GM23338 (cell line): Measurements from ENCODE around the gene CEP70. TPM values are rescaled to one million over a fixed set of nuclear protein-coding genes. Genes with fewer than 3 reads are reported as not detected.

Experiments
- ATAC-seq: fragments of 200-7000 bp; cut with Tn5 transposase; 3 replicates; pipeline ENCODE4 v1.9.1; 2020
- DNase-seq: peaks from one replicate; pipeline ENCODE4 v3.0.0-alpha.2; 2015; ENCODE audit warnings: low spot score
- H2AFZ ChIP-seq: fragments of 200-600 bp; sonication (generic); 2 replicates; pipeline ENCODE4 v1.8.0; 2016; ENCODE audit warnings: antibody characterized with exemption, mild to moderate bottlenecking, moderate library complexity
- H3F3A ChIP-seq: fragments of 200-600 bp; sonication (generic); replicated peaks from 2 replicates; pipeline ENCODE4 v1.8.0; 2017; ENCODE audit warnings: antibody characterized with exemption, mixed run types, low read depth
- H3K27ac ChIP-seq: fragments of 200-600 bp; sonication (generic); 2 replicates; pipeline ENCODE4 v1.6.1; 2016; ENCODE audit warnings: low read depth
- H3K27me3 ChIP-seq: fragments of 200-600 bp; sonication (generic); 2 replicates; pipeline ENCODE4 v1.8.0; 2016; ENCODE audit warnings: mild to moderate bottlenecking, mixed run types, moderate library complexity; ENCODE audit not compliant: insufficient read depth
- H3K36me3 ChIP-seq: fragments of 200-600 bp; sonication (generic); 2 replicates; pipeline ENCODE4 v1.8.0; 2016; ENCODE audit warnings: mild to moderate bottlenecking; ENCODE audit not compliant: insufficient read depth
- H3K4me1 ChIP-seq: fragments of 200-600 bp; sonication (generic); 2 replicates; pipeline ENCODE4 v1.8.0; 2016; ENCODE audit warnings: mild to moderate bottlenecking, moderate library complexity; ENCODE audit not compliant: insufficient read depth
- H3K4me2 ChIP-seq: fragments of 200-600 bp; sonication (generic); 2 replicates; pipeline ENCODE4 v1.7.1; 2017; ENCODE audit warnings: mixed run types
- H3K4me3 ChIP-seq: fragments of 200-600 bp; sonication (generic); 2 replicates; pipeline ENCODE4 v1.6.1; 2016; ENCODE audit warnings: mixed run types
- H3K79me2 ChIP-seq: fragments of 200-600 bp; sonication (generic); replicated peaks from 2 replicates; pipeline ENCODE4 v1.8.0; 2017; ENCODE audit warnings: mild to moderate bottlenecking; ENCODE audit not compliant: insufficient read depth
- H3K9me2 ChIP-seq: fragments of 200-600 bp; sonication (generic); 2 replicates; pipeline ENCODE4 v1.8.0; 2017; ENCODE audit not compliant: insufficient read depth
- H4K20me1 ChIP-seq: fragments of 200-600 bp; sonication (generic); replicated peaks from 2 replicates; pipeline ENCODE4 v1.8.0; 2017; ENCODE audit warnings: mild to moderate bottlenecking; ENCODE audit not compliant: insufficient read depth
- H3K27ac Mint-ChIP-seq: 2 replicates; pipeline ENCODE4 v1.8.0; 2020; ENCODE audit warnings: inconsistent platforms, mild to moderate bottlenecking, moderate library complexity, mixed read lengths
- H3K27me3 Mint-ChIP-seq: 3 replicates; pipeline ENCODE4 v1.8.0; 2022; ENCODE audit warnings: low read depth, mild to moderate bottlenecking, moderate library complexity, mixed read lengths, inconsistent platforms; ENCODE audit not compliant: insufficient read depth, poor library complexity
- H3K36me3 Mint-ChIP-seq: 3 replicates; pipeline ENCODE4 v1.8.0; 2021; ENCODE audit warnings: low read depth, mild to moderate bottlenecking, inconsistent platforms, moderate library complexity, mixed read lengths
- H3K4me1 Mint-ChIP-seq: 3 replicates; pipeline ENCODE4 v1.8.0; 2020; ENCODE audit warnings: mild to moderate bottlenecking, inconsistent platforms, mixed read lengths
- H3K4me3 Mint-ChIP-seq: 3 replicates; pipeline ENCODE4 v1.8.0; 2021; ENCODE audit warnings: moderate library complexity, mild to moderate bottlenecking, inconsistent platforms, mixed read lengths
- H3K9me3 Mint-ChIP-seq: 3 replicates; pipeline ENCODE4 v1.8.0; 2020; ENCODE audit warnings: moderate library complexity, mild to moderate bottlenecking, inconsistent platforms, mixed read lengths
- CREB1 ChIP-seq: fragments of 250-450 bp; sonication (Bioruptor Pico); IDR thresholded peaks from 2 replicates; pipeline ENCODE4 v1.5.0; 2020; ENCODE audit warnings: low read depth, mild to moderate bottlenecking, moderate library complexity
- EZH2 ChIP-seq: fragments of 200-600 bp; sonication (generic); IDR thresholded peaks from one replicate; pipeline ENCODE4 v1.8.0; 2017; ENCODE audit warnings: antibody characterized with exemption, mild to moderate bottlenecking, low read depth; ENCODE audit not compliant: unreplicated experiment
- EZH2phosphoT487 ChIP-seq: fragments of 200-600 bp; sonication (generic); IDR thresholded peaks from one replicate; pipeline ENCODE4 v1.8.1; 2018; ENCODE audit warnings: antibody characterized with exemption; ENCODE audit not compliant: unreplicated experiment
- JUNB ChIP-seq: IDR thresholded peaks from one replicate; pipeline ENCODE4 v1.6.1; 2016; ENCODE audit warnings: antibody characterized with exemption; ENCODE audit not compliant: unreplicated experiment
- NANOG ChIP-seq: IDR thresholded peaks from 2 replicates; pipeline ENCODE4 v1.6.1; 2016; ENCODE audit warnings: antibody characterized with exemption, borderline replicate concordance
- POLR2AphosphoS5 ChIP-seq: IDR thresholded peaks from 2 replicates; pipeline ENCODE4 v1.6.1; 2016; ENCODE audit warnings: antibody characterized with exemption, low read depth
- STAT1 ChIP-seq: IDR thresholded peaks from one replicate; pipeline ENCODE4 v1.6.1; 2016; ENCODE audit warnings: antibody characterized with exemption; ENCODE audit not compliant: unreplicated experiment
- ZNF114 ChIP-seq: fragments of 250-450 bp; sonication (Bioruptor Pico); IDR thresholded peaks from 2 replicates; pipeline ENCODE4 v1.5.0; 2020; ENCODE audit warnings: mild to moderate bottlenecking, moderate library complexity
- ZNF331 ChIP-seq: fragments of 250-450 bp; sonication (Bioruptor Pico); IDR thresholded peaks from 2 replicates; pipeline ENCODE4 v1.5.0; 2020; ENCODE audit warnings: low read depth, mild to moderate bottlenecking, moderate library complexity
- polyA plus RNA-seq: library from polyadenylated mRNA; unstranded; fragments of >200 nt; fragmentation: Nextera tagmentation; extraction: Ambion mirVana; gene quantifications from 2 replicates; pipeline ENCODE4 v1.2.1, GENCODE V29; 2016
- total RNA-seq: library from RNA; depleted of rRNA; stranded (reverse); fragments of >200 nt; shearing (Covaris generic); gene quantifications from 2 replicates; pipeline ENCODE4 v1.2.3, GENCODE V29; 2014
- TF ChIP-seq, protein P1 (sequence below): fragments of 250-450 bp; sonication (Bioruptor Pico); IDR thresholded peaks from 2 replicates; pipeline ENCODE4 v1.5.0; 2020; ENCODE audit warnings: mild to moderate bottlenecking, moderate library complexity
- TF ChIP-seq, protein P2 (sequence below), 2 experiments: fragments of 200-600 bp in 1 of 2; sonication (generic) in 1 of 2; conservative IDR thresholded peaks; 2 replicates each; pipeline versions ENCODE4 v1.5.1 to v1.6.1; 2016 to 2017; ENCODE audit warnings: antibody characterized with exemption in 2 of 2, low read depth in 2 of 2, mild to moderate bottlenecking in 2 of 2, moderate library complexity in 1 of 2
- TF ChIP-seq, protein P3 (sequence below): IDR thresholded peaks from one replicate; pipeline ENCODE4 v1.6.1; 2018; ENCODE audit warnings: antibody characterized with exemption; ENCODE audit not compliant: unreplicated experiment
- TF ChIP-seq, protein P4 (sequence below): IDR thresholded peaks from 2 replicates; pipeline ENCODE4 v1.6.1; 2016; ENCODE audit warnings: antibody characterized with exemption

CEP70 gene
- total and polyA plus RNA-seq, 2 experiments from 2014 or later, result 28.8 to 31.4 TPM

DNA sequence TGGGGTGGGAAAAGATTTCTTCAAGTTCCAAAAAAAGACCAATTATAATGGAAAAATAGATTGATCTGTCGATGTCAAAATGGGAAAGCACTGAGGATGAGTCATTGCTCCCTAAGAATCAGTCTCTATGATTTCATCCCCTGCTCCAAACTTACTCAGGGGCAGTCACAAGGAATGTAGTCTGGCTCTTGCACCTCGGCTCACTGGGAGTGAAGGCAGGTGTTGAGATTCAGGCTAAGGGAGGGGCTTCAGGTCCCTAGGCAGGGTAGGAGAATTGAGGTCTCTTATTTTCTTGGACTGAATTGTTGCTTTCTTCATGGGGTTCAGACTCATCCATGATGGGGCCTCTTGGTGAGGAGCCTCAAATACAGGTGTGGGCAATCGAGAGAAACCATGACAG lies 145.4 kb downstream of the CEP70 start:
- no peak for TF ChIP-seq ZNF331
- no peak for TF ChIP-seq NANOG
- no peak for TF ChIP-seq POLR2AphosphoS5
- TF ChIP-seq, protein P1, sequence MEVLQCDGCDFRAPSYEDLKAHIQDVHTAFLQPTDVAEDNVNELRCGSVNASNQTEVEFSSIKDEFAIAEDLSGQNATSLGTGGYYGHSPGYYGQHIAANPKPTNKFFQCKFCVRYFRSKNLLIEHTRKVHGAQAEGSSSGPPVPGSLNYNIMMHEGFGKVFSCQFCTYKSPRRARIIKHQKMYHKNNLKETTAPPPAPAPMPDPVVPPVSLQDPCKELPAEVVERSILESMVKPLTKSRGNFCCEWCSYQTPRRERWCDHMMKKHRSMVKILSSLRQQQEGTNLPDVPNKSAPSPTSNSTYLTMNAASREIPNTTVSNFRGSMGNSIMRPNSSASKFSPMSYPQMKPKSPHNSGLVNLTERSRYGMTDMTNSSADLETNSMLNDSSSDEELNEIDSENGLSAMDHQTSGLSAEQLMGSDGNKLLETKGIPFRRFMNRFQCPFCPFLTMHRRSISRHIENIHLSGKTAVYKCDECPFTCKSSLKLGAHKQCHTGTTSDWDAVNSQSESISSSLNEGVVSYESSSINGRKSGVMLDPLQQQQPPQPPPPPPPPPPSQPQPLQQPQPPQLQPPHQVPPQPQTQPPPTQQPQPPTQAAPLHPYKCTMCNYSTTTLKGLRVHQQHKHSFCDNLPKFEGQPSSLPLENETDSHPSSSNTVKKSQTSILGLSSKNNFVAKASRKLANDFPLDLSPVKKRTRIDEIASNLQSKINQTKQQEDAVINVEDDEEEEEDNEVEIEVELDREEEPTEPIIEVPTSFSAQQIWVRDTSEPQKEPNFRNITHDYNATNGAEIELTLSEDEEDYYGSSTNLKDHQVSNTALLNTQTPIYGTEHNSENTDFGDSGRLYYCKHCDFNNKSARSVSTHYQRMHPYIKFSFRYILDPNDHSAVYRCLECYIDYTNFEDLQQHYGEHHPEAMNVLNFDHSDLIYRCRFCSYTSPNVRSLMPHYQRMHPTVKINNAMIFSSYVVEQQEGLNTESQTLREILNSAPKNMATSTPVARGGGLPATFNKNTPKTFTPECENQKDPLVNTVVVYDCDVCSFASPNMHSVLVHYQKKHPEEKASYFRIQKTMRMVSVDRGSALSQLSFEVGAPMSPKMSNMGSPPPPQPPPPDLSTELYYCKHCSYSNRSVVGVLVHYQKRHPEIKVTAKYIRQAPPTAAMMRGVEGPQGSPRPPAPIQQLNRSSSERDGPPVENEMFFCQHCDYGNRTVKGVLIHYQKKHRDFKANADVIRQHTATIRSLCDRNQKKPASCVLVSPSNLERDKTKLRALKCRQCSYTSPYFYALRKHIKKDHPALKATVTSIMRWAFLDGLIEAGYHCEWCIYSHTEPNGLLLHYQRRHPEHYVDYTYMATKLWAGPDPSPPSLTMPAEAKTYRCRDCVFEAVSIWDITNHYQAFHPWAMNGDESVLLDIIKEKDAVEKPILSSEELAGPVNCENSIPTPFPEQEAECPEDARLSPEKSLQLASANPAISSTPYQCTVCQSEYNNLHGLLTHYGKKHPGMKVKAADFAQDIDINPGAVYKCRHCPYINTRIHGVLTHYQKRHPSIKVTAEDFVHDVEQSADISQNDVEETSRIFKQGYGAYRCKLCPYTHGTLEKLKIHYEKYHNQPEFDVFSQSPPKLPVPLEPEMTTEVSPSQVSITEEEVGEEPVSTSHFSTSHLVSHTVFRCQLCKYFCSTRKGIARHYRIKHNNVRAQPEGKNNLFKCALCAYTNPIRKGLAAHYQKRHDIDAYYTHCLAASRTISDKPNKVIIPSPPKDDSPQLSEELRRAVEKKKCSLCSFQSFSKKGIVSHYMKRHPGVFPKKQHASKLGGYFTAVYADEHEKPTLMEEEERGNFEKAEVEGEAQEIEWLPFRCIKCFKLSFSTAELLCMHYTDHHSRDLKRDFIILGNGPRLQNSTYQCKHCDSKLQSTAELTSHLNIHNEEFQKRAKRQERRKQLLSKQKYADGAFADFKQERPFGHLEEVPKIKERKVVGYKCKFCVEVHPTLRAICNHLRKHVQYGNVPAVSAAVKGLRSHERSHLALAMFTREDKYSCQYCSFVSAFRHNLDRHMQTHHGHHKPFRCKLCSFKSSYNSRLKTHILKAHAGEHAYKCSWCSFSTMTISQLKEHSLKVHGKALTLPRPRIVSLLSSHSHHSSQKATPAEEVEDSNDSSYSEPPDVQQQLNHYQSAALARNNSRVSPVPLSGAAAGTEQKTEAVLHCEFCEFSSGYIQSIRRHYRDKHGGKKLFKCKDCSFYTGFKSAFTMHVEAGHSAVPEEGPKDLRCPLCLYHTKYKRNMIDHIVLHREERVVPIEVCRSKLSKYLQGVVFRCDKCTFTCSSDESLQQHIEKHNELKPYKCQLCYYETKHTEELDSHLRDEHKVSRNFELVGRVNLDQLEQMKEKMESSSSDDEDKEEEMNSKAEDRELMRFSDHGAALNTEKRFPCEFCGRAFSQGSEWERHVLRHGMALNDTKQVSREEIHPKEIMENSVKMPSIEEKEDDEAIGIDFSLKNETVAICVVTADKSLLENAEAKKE (CRISPR knock-in tag), result no peak
- TF ChIP-seq, protein P2, sequence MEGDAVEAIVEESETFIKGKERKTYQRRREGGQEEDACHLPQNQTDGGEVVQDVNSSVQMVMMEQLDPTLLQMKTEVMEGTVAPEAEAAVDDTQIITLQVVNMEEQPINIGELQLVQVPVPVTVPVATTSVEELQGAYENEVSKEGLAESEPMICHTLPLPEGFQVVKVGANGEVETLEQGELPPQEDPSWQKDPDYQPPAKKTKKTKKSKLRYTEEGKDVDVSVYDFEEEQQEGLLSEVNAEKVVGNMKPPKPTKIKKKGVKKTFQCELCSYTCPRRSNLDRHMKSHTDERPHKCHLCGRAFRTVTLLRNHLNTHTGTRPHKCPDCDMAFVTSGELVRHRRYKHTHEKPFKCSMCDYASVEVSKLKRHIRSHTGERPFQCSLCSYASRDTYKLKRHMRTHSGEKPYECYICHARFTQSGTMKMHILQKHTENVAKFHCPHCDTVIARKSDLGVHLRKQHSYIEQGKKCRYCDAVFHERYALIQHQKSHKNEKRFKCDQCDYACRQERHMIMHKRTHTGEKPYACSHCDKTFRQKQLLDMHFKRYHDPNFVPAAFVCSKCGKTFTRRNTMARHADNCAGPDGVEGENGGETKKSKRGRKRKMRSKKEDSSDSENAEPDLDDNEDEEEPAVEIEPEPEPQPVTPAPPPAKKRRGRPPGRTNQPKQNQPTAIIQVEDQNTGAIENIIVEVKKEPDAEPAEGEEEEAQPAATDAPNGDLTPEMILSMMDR (conservative IDR thresholded peaks at IDR 0.05; ENCODE audit: low read depth in 2 of 2), result no peak
- TF ChIP-seq CREB1 (CRISPR knock-in tag), result no peak
- TF ChIP-seq, protein P3, sequence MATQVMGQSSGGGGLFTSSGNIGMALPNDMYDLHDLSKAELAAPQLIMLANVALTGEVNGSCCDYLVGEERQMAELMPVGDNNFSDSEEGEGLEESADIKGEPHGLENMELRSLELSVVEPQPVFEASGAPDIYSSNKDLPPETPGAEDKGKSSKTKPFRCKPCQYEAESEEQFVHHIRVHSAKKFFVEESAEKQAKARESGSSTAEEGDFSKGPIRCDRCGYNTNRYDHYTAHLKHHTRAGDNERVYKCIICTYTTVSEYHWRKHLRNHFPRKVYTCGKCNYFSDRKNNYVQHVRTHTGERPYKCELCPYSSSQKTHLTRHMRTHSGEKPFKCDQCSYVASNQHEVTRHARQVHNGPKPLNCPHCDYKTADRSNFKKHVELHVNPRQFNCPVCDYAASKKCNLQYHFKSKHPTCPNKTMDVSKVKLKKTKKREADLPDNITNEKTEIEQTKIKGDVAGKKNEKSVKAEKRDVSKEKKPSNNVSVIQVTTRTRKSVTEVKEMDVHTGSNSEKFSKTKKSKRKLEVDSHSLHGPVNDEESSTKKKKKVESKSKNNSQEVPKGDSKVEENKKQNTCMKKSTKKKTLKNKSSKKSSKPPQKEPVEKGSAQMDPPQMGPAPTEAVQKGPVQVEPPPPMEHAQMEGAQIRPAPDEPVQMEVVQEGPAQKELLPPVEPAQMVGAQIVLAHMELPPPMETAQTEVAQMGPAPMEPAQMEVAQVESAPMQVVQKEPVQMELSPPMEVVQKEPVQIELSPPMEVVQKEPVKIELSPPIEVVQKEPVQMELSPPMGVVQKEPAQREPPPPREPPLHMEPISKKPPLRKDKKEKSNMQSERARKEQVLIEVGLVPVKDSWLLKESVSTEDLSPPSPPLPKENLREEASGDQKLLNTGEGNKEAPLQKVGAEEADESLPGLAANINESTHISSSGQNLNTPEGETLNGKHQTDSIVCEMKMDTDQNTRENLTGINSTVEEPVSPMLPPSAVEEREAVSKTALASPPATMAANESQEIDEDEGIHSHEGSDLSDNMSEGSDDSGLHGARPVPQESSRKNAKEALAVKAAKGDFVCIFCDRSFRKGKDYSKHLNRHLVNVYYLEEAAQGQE, result no peak
- TF ChIP-seq JUNB, result no peak
- TF ChIP-seq EZH2phosphoT487, result no peak
- no peak for TF ChIP-seq EZH2
- TF ChIP-seq, protein P4, sequence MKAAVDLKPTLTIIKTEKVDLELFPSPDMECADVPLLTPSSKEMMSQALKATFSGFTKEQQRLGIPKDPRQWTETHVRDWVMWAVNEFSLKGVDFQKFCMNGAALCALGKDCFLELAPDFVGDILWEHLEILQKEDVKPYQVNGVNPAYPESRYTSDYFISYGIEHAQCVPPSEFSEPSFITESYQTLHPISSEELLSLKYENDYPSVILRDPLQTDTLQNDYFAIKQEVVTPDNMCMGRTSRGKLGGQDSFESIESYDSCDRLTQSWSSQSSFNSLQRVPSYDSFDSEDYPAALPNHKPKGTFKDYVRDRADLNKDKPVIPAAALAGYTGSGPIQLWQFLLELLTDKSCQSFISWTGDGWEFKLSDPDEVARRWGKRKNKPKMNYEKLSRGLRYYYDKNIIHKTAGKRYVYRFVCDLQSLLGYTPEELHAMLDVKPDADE, result no peak
- TF ChIP-seq STAT1, result no peak
- TF ChIP-seq ZNF114 (CRISPR knock-in tag), result no peak
- Histone ChIP-seq H3K27ac (no peak overlapping the region), H3K27me3 (no peaks in the 10 kb centered on the region), H3K4me3 (no peak overlapping the region), H3F3A (no peaks in the 10 kb centered on the region), H3K9me2 (no peaks in the 10 kb centered on the region), H3K36me3 (no peaks in the 10 kb centered on the region), H2AFZ (no peak overlapping the region), H3K79me2 (no peaks in the 10 kb centered on the region), H3K4me2 (no peak overlapping the region), H3K4me1 (no peaks in the 10 kb centered on the region), H4K20me1 (no peaks in the 10 kb centered on the region)
- Mint-ChIP-seq H3K4me1 (peaks cover 5% of the 10 kb centered on the region), H3K4me3 (no peak overlapping the region), H3K27me3 (peaks cover 5% of the 10 kb centered on the region), H3K9me3 (no peaks in the 10 kb centered on the region), H3K27ac (no peak overlapping the region), H3K36me3 (no peaks in the 10 kb centered on the region)
- ATAC-seq (no peak), DNase-seq (no peak)
